HEK293T (cell line): Measurements from ENCODE around the gene DMD.

Source experiments
- CTCF ChIA-PET: fragments of 350-600 bp; formaldehyde crosslinking; extraction: SDS; loops from one replicate; lab custom pipeline; 2021; ENCODE audit warnings: antibody characterized with exemption, inconsistent platforms; lab: Yijun Ruan, JAX
- POLR2A ChIA-PET: fragments of 350-600 bp; formaldehyde crosslinking; extraction: SDS; loops from one replicate; lab custom pipeline; 2020; ENCODE audit warnings: antibody characterized with exemption, inconsistent platforms; lab: Yijun Ruan, JAX
- DNase-seq: peaks from one replicate; pipeline ENCODE4 v3.0.0; 2012; ENCODE audit warnings: mixed read lengths; ENCODE audit errors: extremely low spot score
- ARNT ChIP-seq: fragments of 450-650 bp; IDR thresholded peaks from 2 replicates; pipeline ENCODE4 v1.6.1; 2017; ENCODE audit warnings: mild to moderate bottlenecking
- BHLHE40 ChIP-seq: fragments of 450-650 bp; IDR thresholded peaks from 2 replicates; pipeline ENCODE4 v1.6.1; 2016; ENCODE audit warnings: mild to moderate bottlenecking, moderate library complexity, borderline replicate concordance
- CTBP1 ChIP-seq: fragments of 450-650 bp; IDR thresholded peaks from 2 replicates; pipeline ENCODE4 v1.6.1; 2016; ENCODE audit warnings: borderline replicate concordance
- ELF4 ChIP-seq: fragments of 450-650 bp; IDR thresholded peaks from 2 replicates; pipeline ENCODE4 v1.6.1; 2017; ENCODE audit warnings: antibody characterized with exemption
- FOXA1 ChIP-seq: fragments of 450-650 bp; IDR thresholded peaks from 2 replicates; pipeline ENCODE4 v1.6.1; 2016; ENCODE audit warnings: mild to moderate bottlenecking
- FOXK2 ChIP-seq: fragments of 450-650 bp; IDR thresholded peaks from 2 replicates; pipeline ENCODE4 v1.6.1; 2016; ENCODE audit warnings: mild to moderate bottlenecking
- FOXM1 ChIP-seq: fragments of 450-650 bp; IDR thresholded peaks from 2 replicates; pipeline ENCODE4 v1.6.1; 2017; ENCODE audit warnings: mild to moderate bottlenecking, borderline replicate concordance
- HDGF ChIP-seq: fragments of 450-650 bp; IDR thresholded peaks from 2 replicates; pipeline ENCODE4 v1.6.1; 2017; ENCODE audit warnings: antibody characterized with exemption, borderline replicate concordance
- L3MBTL2 ChIP-seq: fragments of 450-650 bp; conservative IDR thresholded peaks from 2 replicates; pipeline ENCODE4 v1.6.1; 2016; ENCODE audit warnings: mild to moderate bottlenecking
- LEF1 ChIP-seq: fragments of 450-650 bp; IDR thresholded peaks from 2 replicates; pipeline ENCODE4 v1.6.1; 2017; ENCODE audit warnings: mild to moderate bottlenecking, borderline replicate concordance
- NFRKB ChIP-seq: fragments of 450-650 bp; IDR thresholded peaks from 2 replicates; pipeline ENCODE4 v1.6.1; 2016; ENCODE audit warnings: mild to moderate bottlenecking, moderate library complexity
- SP1 ChIP-seq: fragments of 450-650 bp; IDR thresholded peaks from 2 replicates; pipeline ENCODE4 v1.6.1; 2017
- SUZ12 ChIP-seq: fragments of 450-650 bp; IDR thresholded peaks from 2 replicates; pipeline ENCODE4 v1.6.1; 2016; ENCODE audit warnings: mild to moderate bottlenecking
- TARDBP ChIP-seq: fragments of 450-650 bp; IDR thresholded peaks from 2 replicates; pipeline ENCODE4 v1.6.1; 2016
- ZNF384 ChIP-seq: fragments of 450-650 bp; IDR thresholded peaks from 2 replicates; pipeline ENCODE4 v1.6.1; 2016
- TF ChIP-seq, protein P1 (sequence below): fragments of 450-650 bp; IDR thresholded peaks from 2 replicates; pipeline ENCODE4 v1.6.1; 2016

DMD gene

GRCh38 chrX:33032700-33033099 lies 178.6 kb downstream of the DMD start:
- CTCF ChIA-PET = no interaction called here
- no peak for TF ChIP-seq LEF1
- no peak for TF ChIP-seq FOXA1
- TF ChIP-seq ARNT = no peak
- TF ChIP-seq BHLHE40 = no peak
- no peak for TF ChIP-seq SUZ12
- no peak for TF ChIP-seq CTBP1
- no peak for TF ChIP-seq ELF4
- TF ChIP-seq, protein P1, sequence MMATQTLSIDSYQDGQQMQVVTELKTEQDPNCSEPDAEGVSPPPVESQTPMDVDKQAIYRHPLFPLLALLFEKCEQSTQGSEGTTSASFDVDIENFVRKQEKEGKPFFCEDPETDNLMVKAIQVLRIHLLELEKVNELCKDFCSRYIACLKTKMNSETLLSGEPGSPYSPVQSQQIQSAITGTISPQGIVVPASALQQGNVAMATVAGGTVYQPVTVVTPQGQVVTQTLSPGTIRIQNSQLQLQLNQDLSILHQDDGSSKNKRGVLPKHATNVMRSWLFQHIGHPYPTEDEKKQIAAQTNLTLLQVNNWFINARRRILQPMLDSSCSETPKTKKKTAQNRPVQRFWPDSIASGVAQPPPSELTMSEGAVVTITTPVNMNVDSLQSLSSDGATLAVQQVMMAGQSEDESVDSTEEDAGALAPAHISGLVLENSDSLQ = no peak
- no peak for TF ChIP-seq SP1
- no peak for TF ChIP-seq ZNF384
- no peak for DNase-seq
- POLR2A ChIA-PET = no interaction called here

DNA sequence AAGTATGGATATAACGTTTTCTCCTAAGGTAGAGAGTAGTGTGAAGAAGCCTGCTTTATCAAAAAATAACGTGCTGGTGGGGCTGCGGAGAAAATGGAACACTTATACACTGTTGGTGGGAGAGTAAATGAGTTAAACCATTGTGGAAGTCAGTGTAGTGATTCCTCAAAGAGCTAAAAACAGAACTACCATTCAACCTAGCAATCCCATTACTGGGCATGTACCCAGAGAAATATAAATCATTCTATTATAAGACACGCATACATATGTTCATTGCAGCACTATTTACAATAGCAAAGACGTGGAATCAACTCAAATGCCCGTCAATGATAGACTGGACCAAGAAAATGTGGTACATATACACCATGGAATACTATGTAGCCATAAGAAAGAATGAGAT lies 196.4 kb downstream of the DMD start:
- ChIA-PET CTCF (no interaction called here), POLR2A (no interaction called here)
- TF ChIP-seq L3MBTL2 = no peak
- TF ChIP-seq FOXK2 = no peak
- TF ChIP-seq SUZ12 = no peak
- no peak for TF ChIP-seq FOXM1
- DNase-seq = no peak

- no peak for DNase-seq
- ChIA-PET POLR2A (no interaction called here), CTCF (no interaction called here)
- TF ChIP-seq TARDBP (no peak), SP1 (no peak), NFRKB (no peak), FOXA1 (no peak), L3MBTL2 (no peak), FOXK2 (no peak), HDGF (no peak), ELF4 (no peak)
- TF ChIP-seq, protein P1 = no peak
These were observed 197.3 kb downstream of the DMD start for GRCh38 chrX:33014086-33014485.

GRCh38 chrX:33001107-33001506 lies 210.2 kb downstream of the DMD start:
- no peak for DNase-seq
- POLR2A ChIA-PET = no interaction called here
- TF ChIP-seq SP1 = no peak
- TF ChIP-seq NFRKB = no peak
- no peak for TF ChIP-seq FOXA1
- no peak for TF ChIP-seq ARNT
- TF ChIP-seq CTBP1 = no peak
- no peak for TF ChIP-seq ELF4
- TF ChIP-seq ZNF384 = no peak
- TF ChIP-seq SUZ12 = no peak
- no peak for TF ChIP-seq TARDBP
- CTCF ChIA-PET = no interaction called here

- POLR2A ChIA-PET = no interaction called here
- CTCF ChIA-PET = no interaction called here
- DNase-seq = no peak
- TF ChIP-seq BHLHE40 (no peak), SUZ12 (no peak), LEF1 (no peak), HDGF (no peak), L3MBTL2 (no peak), FOXM1 (no peak)
- TF ChIP-seq, protein P1 = no peak
These were observed 212.6 kb downstream of the DMD start for GRCh38 chrX:32998776-32999175.

DNA sequence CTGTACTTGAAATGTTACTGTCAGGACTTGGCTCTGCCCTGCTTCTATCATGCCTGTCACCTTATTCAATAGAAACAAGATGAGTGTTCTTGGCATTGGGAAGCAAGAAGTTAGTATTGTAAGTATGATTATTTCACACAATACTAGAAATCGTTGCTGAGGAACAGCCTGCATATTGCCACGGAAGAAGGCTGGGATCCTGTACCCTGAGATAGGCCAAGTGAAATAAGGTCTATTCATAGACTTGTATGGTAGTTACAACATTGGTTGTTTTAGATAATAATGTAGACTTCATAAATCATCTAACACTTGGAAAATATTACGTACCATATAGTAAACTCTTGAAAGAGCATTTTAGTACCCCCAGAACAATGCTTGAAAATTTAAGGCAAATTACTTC lies 215.9 kb downstream of the DMD start:
- TF ChIP-seq L3MBTL2 (no peak), SP1 (no peak), FOXM1 (no peak), ARNT (no peak), FOXK2 (no peak), LEF1 (no peak)
- TF ChIP-seq, protein P1 = no peak
- ChIA-PET CTCF (no interaction called here), POLR2A (no interaction called here)
- DNase-seq = no peak

DNA sequence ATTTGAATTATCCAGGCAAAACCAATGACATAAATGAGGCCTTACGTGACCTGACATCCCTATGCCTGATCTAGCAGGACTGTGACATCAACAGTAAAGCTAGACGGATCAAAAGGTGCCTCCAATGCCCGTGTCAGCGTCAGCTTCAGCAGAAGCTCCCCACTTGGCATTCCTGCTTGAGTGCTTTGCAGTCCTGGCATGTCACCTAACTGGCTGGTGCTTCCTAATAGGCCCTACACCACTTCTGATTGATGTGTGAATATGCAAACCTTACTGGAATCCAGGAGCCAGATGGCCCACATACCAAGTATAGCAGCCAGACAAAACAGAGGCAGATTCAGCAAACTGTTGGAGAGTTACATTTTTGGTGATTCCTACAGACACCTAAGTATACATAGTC lies 224.2 kb downstream of the DMD start:
- ChIA-PET POLR2A (no interaction called here), CTCF (no interaction called here)
- no peak for DNase-seq
- TF ChIP-seq ELF4 (no peak), ARNT (no peak), FOXA1 (no peak), L3MBTL2 (no peak), BHLHE40 (no peak), TARDBP (no peak), FOXK2 (no peak), SUZ12 (no peak), CTBP1 (no peak), LEF1 (no peak), NFRKB (no peak), HDGF (no peak), SP1 (no peak), ZNF384 (no peak), FOXM1 (no peak)
- TF ChIP-seq, protein P1 = no peak
